Mucosa of descending colon (tissue), 3 donors: ENCODE results near the gene RBFOX2. TPM values are rescaled to one million over a fixed set of nuclear protein-coding genes. Genes with fewer than 3 reads are reported as not detected.

ENCODE experiments used
- ATAC-seq: fragments of 200-7000 bp; cut with Tn5 transposase; one replicate; pipeline ENCODE4 v1.9.1; 2020; ENCODE audit warnings: mild to moderate bottlenecking, moderate library complexity
- DNase-seq, 3 donors: peaks; one replicate each; pipeline ENCODE4 v3.0.0-alpha.2; 2020
- H3K36me3 ChIP-seq: fragments of 200-600 bp; one replicate; pipeline ENCODE4 v1.8.0; 2021; ENCODE audit warnings: low read depth, mild to moderate bottlenecking
- H3K4me1 ChIP-seq: fragments of 200-600 bp; one replicate; pipeline ENCODE4 v1.8.0; 2021; ENCODE audit warnings: low read depth, mild to moderate bottlenecking
- H3K4me3 ChIP-seq: fragments of 200-600 bp; one replicate; pipeline ENCODE4 v1.8.0; 2021; ENCODE audit warnings: mild to moderate bottlenecking
- H3K9me3 ChIP-seq: fragments of 200-600 bp; one replicate; pipeline ENCODE4 v1.8.0; 2021; ENCODE audit warnings: mild to moderate bottlenecking
- intact Hi-C, 2 donors: fragments of 100-400 bp; cut with DNase I in 1 of 2; cut with micrococcal nuclease in 1 of 2; formaldehyde crosslinking; loops; one replicate each; pipeline versions ENCODE4 v1.11.0 to v1.11.1; 2022; cut with DNase I, micrococcal nuclease
- total RNA-seq, 3 donors: library from RNA; stranded (reverse); fragmentation: NEBNext Ultra II Directional in 2 of 3; extraction: Animal tissue kit (Norgen Biotek cat#: 25700) in 2 of 3; gene quantifications; one replicate each; pipeline versions ENCODE4 v1.2.1 to v1.2.4, GENCODE V29; 2021 to 2023
- TF ChIP-seq, protein P1 (sequence below): fragments of 200-600 bp; IDR thresholded peaks from one replicate; pipeline ENCODE4 v1.8.0; 2022; ENCODE audit warnings: antibody characterized with exemption, mild to moderate bottlenecking
- donor health status: DM: no; HTN: no; CAD: no; lungs with moderate emphysema.
- donor health status: DM: no; HTN: no; CAD: no.
- donor health status: DM: no; HTN: yes; CAD: no.

The RBFOX2 gene
- total RNA-seq, 3 donors from 2014 or later: 46.0 to 141 (median 46.2) TPM

DNA sequence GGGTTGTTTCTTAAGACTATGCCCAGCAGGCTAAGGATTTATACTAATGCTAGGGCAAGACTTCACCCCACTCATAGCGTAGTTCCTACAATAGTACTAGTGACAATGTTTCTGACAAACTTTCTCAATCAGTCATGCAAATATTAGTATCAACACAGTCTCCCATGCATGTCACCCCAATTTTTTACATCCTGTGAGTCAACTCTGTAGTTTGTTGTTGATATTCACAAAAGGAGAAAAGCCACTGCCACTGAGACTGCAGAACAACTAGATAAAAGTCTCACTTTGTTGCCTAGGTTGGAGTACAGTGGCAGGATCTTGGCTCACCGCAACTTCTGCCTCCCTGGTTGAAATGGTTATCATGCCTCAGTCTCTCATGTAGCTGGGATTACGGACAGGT is 155.2 kb downstream of the RBFOX2 start:
- no peaks in the 10 kb centered on the region for H3K36me3 ChIP-seq
- no peak overlapping the region for H3K4me3 ChIP-seq
- TF ChIP-seq, protein P1, sequence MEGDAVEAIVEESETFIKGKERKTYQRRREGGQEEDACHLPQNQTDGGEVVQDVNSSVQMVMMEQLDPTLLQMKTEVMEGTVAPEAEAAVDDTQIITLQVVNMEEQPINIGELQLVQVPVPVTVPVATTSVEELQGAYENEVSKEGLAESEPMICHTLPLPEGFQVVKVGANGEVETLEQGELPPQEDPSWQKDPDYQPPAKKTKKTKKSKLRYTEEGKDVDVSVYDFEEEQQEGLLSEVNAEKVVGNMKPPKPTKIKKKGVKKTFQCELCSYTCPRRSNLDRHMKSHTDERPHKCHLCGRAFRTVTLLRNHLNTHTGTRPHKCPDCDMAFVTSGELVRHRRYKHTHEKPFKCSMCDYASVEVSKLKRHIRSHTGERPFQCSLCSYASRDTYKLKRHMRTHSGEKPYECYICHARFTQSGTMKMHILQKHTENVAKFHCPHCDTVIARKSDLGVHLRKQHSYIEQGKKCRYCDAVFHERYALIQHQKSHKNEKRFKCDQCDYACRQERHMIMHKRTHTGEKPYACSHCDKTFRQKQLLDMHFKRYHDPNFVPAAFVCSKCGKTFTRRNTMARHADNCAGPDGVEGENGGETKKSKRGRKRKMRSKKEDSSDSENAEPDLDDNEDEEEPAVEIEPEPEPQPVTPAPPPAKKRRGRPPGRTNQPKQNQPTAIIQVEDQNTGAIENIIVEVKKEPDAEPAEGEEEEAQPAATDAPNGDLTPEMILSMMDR: no peak
- H3K4me1 ChIP-seq: no peaks in the 10 kb centered on the region
- intact Hi-C loops: no loop called here
- DNase-seq (no peak), ATAC-seq (no peak)
- H3K9me3 ChIP-seq: no peaks in the 10 kb centered on the region

- H3K4me3 ChIP-seq: no peak overlapping the region
- H3K4me1 ChIP-seq: no peaks in the 10 kb centered on the region
- intact Hi-C loops: no loop called here
- no peaks in the 10 kb centered on the region for H3K36me3 ChIP-seq
- DNase-seq: no peak
- H3K9me3 ChIP-seq: no peaks in the 10 kb centered on the region
- ATAC-seq: no peak
- TF ChIP-seq, protein P1: no peak
Observed at GRCh38 chr22:35872451-35872850, 156.2 kb downstream of the RBFOX2 start.

- DNase-seq: no peak
- TF ChIP-seq, protein P1: no peak
- intact Hi-C loops: no loop called here
- ATAC-seq: no peak
- no peaks in the 10 kb centered on the region for H3K36me3 ChIP-seq
- no peaks in the 10 kb centered on the region for H3K9me3 ChIP-seq
- H3K4me3 ChIP-seq: no peak overlapping the region
- no peaks in the 10 kb centered on the region for H3K4me1 ChIP-seq
Observed at GRCh38 chr22:35870517-35871293, 157.9 kb downstream of the RBFOX2 start.

DNA sequence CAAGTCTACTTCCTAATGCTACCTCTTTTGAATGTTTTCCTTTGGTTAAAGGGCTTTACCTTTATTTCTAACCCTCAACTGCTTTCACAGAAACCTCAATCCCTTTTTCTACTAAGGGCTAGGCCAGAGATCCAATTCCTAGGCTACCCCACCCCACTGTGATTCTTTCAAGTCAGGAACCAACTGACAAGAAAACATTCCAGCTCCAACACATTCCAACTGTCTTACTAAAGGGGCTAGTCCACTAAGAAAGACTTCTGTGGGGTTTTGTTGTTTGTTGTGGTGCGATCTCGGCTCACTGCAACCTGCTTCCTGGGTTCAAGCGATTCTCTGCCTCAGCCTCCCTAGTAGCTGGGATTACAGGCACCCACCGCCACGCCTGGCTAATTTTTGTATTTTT is 159.7 kb downstream of the RBFOX2 start:
- ATAC-seq (no peak), DNase-seq (no peak)
- no peaks in the 10 kb centered on the region for H3K36me3 ChIP-seq
- no peaks in the 10 kb centered on the region for H3K4me1 ChIP-seq
- intact Hi-C loops: no loop called here
- no peaks in the 10 kb centered on the region for H3K9me3 ChIP-seq
- no peak overlapping the region for H3K4me3 ChIP-seq
- TF ChIP-seq, protein P1: no peak

GRCh38 chr22:35866651-35867050 is 162.0 kb downstream of the RBFOX2 start:
- TF ChIP-seq, protein P1: no peak
- H3K9me3 ChIP-seq: no peaks in the 10 kb centered on the region
- intact Hi-C loops: no loop called here
- H3K4me1 ChIP-seq: no peaks in the 10 kb centered on the region
- ATAC-seq (no peak), DNase-seq (no peak)
- H3K36me3 ChIP-seq: no peaks in the 10 kb centered on the region
- H3K4me3 ChIP-seq: no peak overlapping the region
